Heart right ventricle (tissue), 16 donors: ENCODE data around the gene CUEDC2. TPM values are rescaled to one million over a fixed set of nuclear protein-coding genes. Genes with fewer than 3 reads are reported as not detected.

Source experiments
- ATAC-seq, 8 donors: fragments of 200-7000 bp; cut with Tn5 transposase; one replicate each; pipeline ENCODE4 v1.9.1; 2020; ENCODE audit warnings: mild to moderate bottlenecking in 8 of 8, moderate library complexity in 8 of 8, moderate number of reproducible peaks in 1 of 8
- DNase-seq, 2 donors: peaks; one replicate each; pipeline ENCODE4 v3.0.0-alpha.2; 2020
- H3K27ac ChIP-seq, 10 donors: fragments of 200-600 bp; sonication (generic) in 2 of 10; one replicate each; pipeline versions ENCODE4 v1.5.0 to v1.8.0; 2020 to 2022; ENCODE audit warnings: mild to moderate bottlenecking in 3 of 10
- H3K27me3 ChIP-seq, 7 donors: fragments of 200-600 bp; one replicate each; pipeline ENCODE4 v1.8.0; 2021 to 2022; ENCODE audit warnings: mild to moderate bottlenecking in 2 of 7
- H3K36me3 ChIP-seq, 9 donors: fragments of 200-600 bp; sonication (generic) in 1 of 9; one replicate each; pipeline versions ENCODE4 v1.5.0 to v1.8.0; 2020 to 2022; ENCODE audit warnings: mild to moderate bottlenecking in 2 of 9
- H3K4me1 ChIP-seq, 9 donors: fragments of 200-600 bp; sonication (generic) in 1 of 9; one replicate each; pipeline versions ENCODE4 v1.5.0 to v1.8.0; 2020 to 2022; ENCODE audit warnings: mild to moderate bottlenecking in 4 of 9
- H3K4me3 ChIP-seq, 10 donors: fragments of 200-600 bp; sonication (generic) in 2 of 10; one replicate each; pipeline versions ENCODE4 v1.5.0 to v1.8.0; 2020 to 2022; ENCODE audit warnings: mild to moderate bottlenecking in 7 of 10, moderate library complexity in 2 of 10
- H3K9me3 ChIP-seq, 11 donors: fragments of 200-600 bp in 10 of 11; sonication (generic) in 2 of 11; one replicate each; pipeline versions ENCODE4 v1.5.0 to v1.8.0; 2013 to 2022; ENCODE audit warnings: mild to moderate bottlenecking in 2 of 11, control low read depth in 1 of 11, moderate library complexity in 1 of 11
- WGBS, 2 donors: extraction: QIAGEN DNeasy Blood & Tissue Kit; methylation state at CpG; one replicate each; pipeline ENCODE4 v1.1.7; 2013; ENCODE audit warnings: inconsistent platforms in 1 of 2; 5-methylcytosine and 5-hydroxymethylcytosine counted together
- intact Hi-C, 10 donors: fragments of 100-400 bp; cut with DNase I; formaldehyde crosslinking; loops; one replicate each; pipeline versions ENCODE4 v1.11.1 to v1.14.2; 2022
- polyA plus RNA-seq, 2 donors: library from polyadenylated mRNA; stranded (reverse); fragments of 200-250 nt; gene quantifications; one replicate each; pipeline ENCODE4 v1.2.3, GENCODE V29; 2013
- total RNA-seq, 10 donors: library from RNA; stranded (reverse); fragmentation: NEBNext Ultra II Directional in 3 of 10; extraction: Animal tissue kit (Norgen Biotek cat#: 25700) in 3 of 10; gene quantifications; one replicate each; pipeline versions ENCODE4 v1.2.1 to v1.2.4, GENCODE V29; 2021 to 2023
- TF ChIP-seq, protein P1 (sequence below), 9 donors: fragments of 200-600 bp; sonication (generic) in 2 of 9; IDR thresholded peaks; one replicate each; pipeline versions ENCODE4 v1.5.0 to v1.8.0; 2021 to 2022; ENCODE audit warnings: antibody characterized with exemption in 9 of 9, mild to moderate bottlenecking in 5 of 9, moderate library complexity in 1 of 9
- donor health status: Arrhythmogenic right ventricular cardiomyopathy.
- donor health status: ischemic (EF 13 %, LVEDD 7.1; RV severe dilation, severe dysfunction).
- donor health status: healthy with polysubstance abuse.
- donor health status: DM: no; HTN: yes; CAD: no.
- donor health status: DM: no; HTN: no; CAD: no.
- donor health status: ischemic (EF 25% LVEDD 6.9; RV normal size, moderate dysfunction).
- donor health status: ischemic (EF 25% LVEDD 5.7; RV mildly dilated, moderate dysfunction).
- donor health status: healthy.
- donor health status: DM: yes; HTN: yes; CAD: no.
- donor health status: Ischemic cardiomyopathy.
- donor health status: ischemic (EF 35%, LVEDD 5.7; RV mildly dilated, moderate dysfunction).
- donor health status: nonischemic (EF 11% LVEDD 7.7; RV severe dilation, severe dysfunction).
- donor health status: DM: yes; HTN: yes; CAD: no.
- donor health status: PGD.
- donor health status: ischemic (EF 29% LVEDD 5.4; RV normal size, mild dysfunction).
- donor health status: nonischemic (EF 23%, LVEDD 6.1; RV moderate dilation, normal function).

CUEDC2 gene
- total and polyA plus RNA-seq, 12 donors: 60.0 to 84.3 (median 79.1) TPM

- ATAC-seq (no peak), DNase-seq (no peak)
- Histone ChIP-seq H3K9me3 (no peaks in the 10 kb centered on the region), H3K27ac (no peak overlapping the region), H3K36me3 (peaks cover 0 to 49% (median 18%) of the 10 kb centered on the region in 9 donors), H3K27me3 (no peaks in the 10 kb centered on the region), H3K4me1 (peaks cover 4 to 16% (median 11%) of the 10 kb centered on the region in 9 donors), H3K4me3 (no peak overlapping the region)
- WGBS, 2 donors: 69% methylated on average over 9 of the region's 9 CpGs
- intact Hi-C loops: loop anchor here in 5 of 10 donors (5.0 to 10.0 kb wide), 5 partner anchors 52 to 242 kb away; partner anchors contain the start of genes NFKB2 (in 2 of the 5) and FBXL15 (in 1 of the 5)
- TF ChIP-seq, protein P1, sequence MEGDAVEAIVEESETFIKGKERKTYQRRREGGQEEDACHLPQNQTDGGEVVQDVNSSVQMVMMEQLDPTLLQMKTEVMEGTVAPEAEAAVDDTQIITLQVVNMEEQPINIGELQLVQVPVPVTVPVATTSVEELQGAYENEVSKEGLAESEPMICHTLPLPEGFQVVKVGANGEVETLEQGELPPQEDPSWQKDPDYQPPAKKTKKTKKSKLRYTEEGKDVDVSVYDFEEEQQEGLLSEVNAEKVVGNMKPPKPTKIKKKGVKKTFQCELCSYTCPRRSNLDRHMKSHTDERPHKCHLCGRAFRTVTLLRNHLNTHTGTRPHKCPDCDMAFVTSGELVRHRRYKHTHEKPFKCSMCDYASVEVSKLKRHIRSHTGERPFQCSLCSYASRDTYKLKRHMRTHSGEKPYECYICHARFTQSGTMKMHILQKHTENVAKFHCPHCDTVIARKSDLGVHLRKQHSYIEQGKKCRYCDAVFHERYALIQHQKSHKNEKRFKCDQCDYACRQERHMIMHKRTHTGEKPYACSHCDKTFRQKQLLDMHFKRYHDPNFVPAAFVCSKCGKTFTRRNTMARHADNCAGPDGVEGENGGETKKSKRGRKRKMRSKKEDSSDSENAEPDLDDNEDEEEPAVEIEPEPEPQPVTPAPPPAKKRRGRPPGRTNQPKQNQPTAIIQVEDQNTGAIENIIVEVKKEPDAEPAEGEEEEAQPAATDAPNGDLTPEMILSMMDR (IDR thresholded peaks at IDR 0.05): no peak
Measured at GRCh38 chr10:102476466-102477141, 44.2 kb upstream of the CUEDC2 start.

- H3K27ac ChIP-seq: no peak overlapping the region
- WGBS, 2 donors: 89 to 90% methylated on average over 9 of the region's 9 CpGs
- no peaks in the 10 kb centered on the region for H3K9me3 ChIP-seq
- H3K4me1 ChIP-seq: peaks cover 4 to 16% (median 11%) of the 10 kb centered on the region in 9 donors
- no peak overlapping the region for H3K4me3 ChIP-seq
- no peaks in the 10 kb centered on the region for H3K27me3 ChIP-seq
- ATAC-seq (no peak), DNase-seq (no peak)
- H3K36me3 ChIP-seq: peaks cover 0 to 39% (median 7%) of the 10 kb centered on the region in 9 donors
- TF ChIP-seq, protein P1 (IDR thresholded peaks at IDR 0.05): no peak
- intact Hi-C loops: loop anchor here in 5 of 10 donors (5.0 to 10.0 kb wide), 5 partner anchors 51 to 241 kb away; partner anchors contain the start of genes NFKB2 (in 2 of the 5) and FBXL15 (in 1 of the 5)
Measured at GRCh38 chr10:102475451-102476040, 43.2 kb upstream of the CUEDC2 start.

DNA sequence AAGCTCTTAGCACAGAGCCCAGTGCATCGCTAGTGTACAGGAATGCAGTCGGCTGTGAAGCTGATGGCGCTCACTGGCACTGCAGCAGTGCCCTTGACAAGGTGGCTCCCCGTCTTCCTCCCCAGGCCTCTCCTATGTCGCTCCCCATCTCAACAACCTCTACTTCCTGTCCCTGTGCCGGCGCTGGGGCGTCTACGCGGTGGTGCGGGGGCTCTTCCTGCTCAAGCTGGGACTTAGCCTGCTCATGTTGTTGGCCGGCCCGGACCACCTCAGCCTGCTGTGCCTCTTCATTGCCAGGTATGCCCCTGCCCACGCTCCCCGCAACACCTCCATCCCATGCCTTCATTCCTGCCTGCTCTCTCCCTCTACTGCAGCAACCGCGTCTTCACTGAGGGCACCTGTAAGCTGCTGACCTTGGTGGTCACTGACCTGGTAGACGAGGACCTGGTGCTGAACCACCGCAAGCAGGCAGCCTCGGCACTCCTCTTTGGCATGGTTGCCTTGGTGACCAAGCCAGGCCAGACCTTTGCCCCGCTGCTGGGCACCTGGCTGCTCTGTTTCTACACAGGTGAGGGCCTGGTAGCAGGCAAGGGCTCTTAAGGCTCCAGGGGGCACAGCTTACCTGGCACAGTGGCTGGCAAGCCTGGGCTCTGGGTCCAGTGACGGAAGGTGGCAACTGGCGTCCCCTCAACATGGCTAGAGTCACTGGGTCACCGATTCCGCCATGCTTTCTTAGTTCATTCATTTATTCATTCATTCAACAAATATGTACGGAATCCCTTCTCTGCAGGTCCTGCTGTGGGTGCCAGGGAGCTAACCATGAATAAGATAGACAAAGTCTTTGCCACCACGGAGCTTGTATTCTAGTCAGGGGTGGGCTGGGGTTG, 41.3 kb upstream of the CUEDC2 start:
- H3K9me3 ChIP-seq: no peaks in the 10 kb centered on the region
- intact Hi-C loops: loop anchor here in 3 of 10 donors (10.0 kb wide), 3 partner anchors 49 to 239 kb away; partner anchors contain the start of genes FBXL15 (in 1 of the 3) and NFKB2 (in 1 of the 3)
- ATAC-seq: no peak
- H3K4me1 ChIP-seq: peaks cover 0 to 17% (median 0%) of the 10 kb centered on the region in 9 donors
- WGBS, 2 donors: 85 to 89% methylated on average over 27 of the region's 27 CpGs
- no peak overlapping the region for H3K4me3 ChIP-seq
- no peak overlapping the region for H3K27ac ChIP-seq
- H3K36me3 ChIP-seq: peaks cover 0 to 20% (median 0%) of the 10 kb centered on the region in 9 donors
- TF ChIP-seq, protein P1 (IDR thresholded peaks at IDR 0.05): no peak
- no peaks in the 10 kb centered on the region for H3K27me3 ChIP-seq
- DNase-seq: no peak
